NT2/D1 (cell line): ENCODE measurements around the gene LRRC3.

Source experiments
- SUZ12 ChIP-seq: IDR thresholded peaks from 2 replicates; pipeline ENCODE4 v1.6.1; 2011; ENCODE audit not compliant: insufficient read length, insufficient read depth; ENCODE audit errors: extremely low read depth
- YY1 ChIP-seq: IDR thresholded peaks from 2 replicates; pipeline ENCODE4 v1.6.1; 2011; ENCODE audit not compliant: insufficient read length, insufficient read depth
- ZNF274 ChIP-seq: IDR thresholded peaks from 2 replicates; pipeline ENCODE4 v1.6.1; 2011; ENCODE audit warnings: mild to moderate bottlenecking, low read depth, low read length

DNA sequence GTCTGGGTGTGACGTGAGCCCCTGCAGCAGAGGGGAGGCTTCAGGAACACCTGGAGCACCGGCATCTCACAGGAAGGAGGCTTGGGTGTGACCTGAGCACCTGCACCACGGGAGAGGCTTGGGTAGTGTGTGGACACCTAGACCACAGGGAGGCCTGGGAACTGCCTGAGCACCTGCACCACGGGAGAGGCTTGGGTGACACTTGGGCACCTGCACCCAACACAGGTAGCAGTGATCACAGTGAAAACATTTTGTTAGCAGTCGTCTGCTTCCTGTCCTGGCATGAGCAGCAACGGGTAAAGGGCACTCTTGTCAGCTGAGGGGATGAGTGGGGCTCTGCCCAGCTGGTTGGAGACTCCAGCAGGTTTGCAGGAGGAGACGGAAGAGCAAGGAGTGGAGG lies 22.4 kb downstream of the LRRC3 start:
- no peak for TF ChIP-seq SUZ12
- no peak for TF ChIP-seq YY1
- TF ChIP-seq ZNF274 = no peak
